HG03354 (cell line): Measurements from ENCODE around the gene NRN1L.

Source experiments
- ATAC-seq: cut with Tn5 transposase; IDR thresholded peaks from one replicate; pipeline ENCODE4 v1.9.1; 2021; ENCODE audit warnings: mild to moderate bottlenecking; ENCODE audit not compliant: unreplicated experiment, poor library complexity, severe bottlenecking

NRN1L gene

GRCh38 chr16:67931712-67932461 is 47.2 kb downstream of the NRN1L start, which contains the start of gene CTRL:
Gene CTRL, minus strand, starts transcription at chr16:67931862. Its CDS starts 10 bp downstream, at chr16:67931852.
- ATAC-seq: no peak

GRCh38 chr16:67932462-67932840 is 47.8 kb downstream of the NRN1L start:
- no peak for ATAC-seq

GRCh38 chr16:67933805-67934204 is 49.1 kb downstream of the NRN1L start:
- no peak for ATAC-seq

GRCh38 chr16:67934306-67935100 is 49.8 kb downstream of the NRN1L start:
- no peak for ATAC-seq

- ATAC-seq: no peak
Measured at GRCh38 chr16:67935101-67935401, 50.4 kb downstream of the NRN1L start.

GRCh38 chr16:67935402-67936123 is 50.9 kb downstream of the NRN1L start:
- peak; percentile 91 for ATAC-seq
